Stimulated activated CD4-positive, alpha-beta T cell treated with anti-CD3 and anti-CD28 coated beads, Interleukin-4, amount 100 ng/mL, for 24 hours (primary cell): ENCODE results near the gene CACHD1.
A peak's percentile ranks its signal among the peaks of the same experiment; 100 is the strongest.
"Not testable (repeated sequence)": the region's sequence is repeated elsewhere in the genome, so short reads cannot be mapped to it uniquely, and the experiment has no call there.

Source experiments
- DNase-seq: peaks from one replicate; pipeline ENCODE4 v3.0.0-alpha.2; 2020

The CACHD1 gene

GRCh38 chr1:64675718-64676345 is 205.9 kb downstream of the CACHD1 start:
- DNase-seq: no peak

- no peak for DNase-seq
These were observed 206.5 kb downstream of the CACHD1 start for GRCh38 chr1:64676386-64676785.

DNA sequence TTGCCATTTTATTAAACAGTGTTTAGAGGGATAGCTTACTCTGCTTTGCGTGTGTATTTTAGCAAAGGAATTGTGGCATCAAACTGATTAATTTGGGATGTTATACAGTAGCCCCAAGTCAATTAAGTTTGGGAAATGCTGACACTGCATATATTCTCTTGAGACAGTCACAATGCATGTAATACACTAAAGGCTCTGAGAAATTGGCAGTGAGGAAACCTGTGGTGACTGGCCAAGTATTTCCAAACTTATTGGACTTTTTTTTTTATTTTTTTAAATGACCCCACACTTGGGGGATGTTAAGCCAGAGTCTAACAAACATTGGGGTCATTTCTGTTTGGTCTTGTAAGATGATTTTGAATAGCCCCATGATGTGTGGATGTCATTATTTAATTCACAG is 207.6 kb downstream of the CACHD1 start:
- DNase-seq: no peak

- DNase-seq: no peak
These were observed 208.4 kb downstream of the CACHD1 start for GRCh38 chr1:64678366-64678765.

DNA sequence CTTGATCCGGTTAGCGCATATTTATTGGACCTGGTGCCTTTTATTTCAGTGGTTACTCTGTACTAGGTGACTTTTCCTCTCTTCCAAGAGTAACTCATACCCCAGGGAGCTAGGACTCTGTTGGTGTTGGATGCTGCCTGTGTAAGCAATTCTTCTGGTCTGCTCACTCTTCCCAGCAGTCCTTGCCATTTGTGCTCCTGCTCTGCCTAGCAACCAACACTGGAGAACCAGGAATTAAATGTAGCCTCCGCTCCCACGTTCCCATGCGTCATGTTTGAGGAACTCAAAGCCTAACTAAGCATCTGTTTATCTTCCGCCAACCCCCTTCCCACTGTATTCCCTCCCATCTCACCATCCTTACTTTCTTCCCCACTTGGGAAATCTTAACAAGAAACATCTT is 209.2 kb downstream of the CACHD1 start:
- DNase-seq: no peak

DNA sequence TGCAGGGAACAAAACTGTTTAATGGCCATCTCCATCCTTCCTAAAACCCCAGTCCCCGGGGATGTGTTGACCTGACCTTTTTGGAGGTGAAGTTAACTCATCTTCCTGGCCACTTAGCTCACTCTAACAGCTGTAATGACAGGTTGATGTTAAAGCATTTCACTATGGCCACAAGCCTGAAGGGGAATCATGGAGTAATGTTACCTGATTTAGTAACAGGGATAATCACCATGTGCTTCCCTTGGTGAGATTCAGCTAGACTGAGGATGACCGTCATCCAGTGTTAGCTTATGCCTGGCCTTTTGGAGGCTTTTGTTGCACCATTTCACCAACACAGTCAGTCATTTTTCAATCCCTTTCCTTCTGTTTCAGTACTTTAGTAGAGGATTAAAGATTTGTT is 210.7 kb downstream of the CACHD1 start:
- no peak for DNase-seq

DNA sequence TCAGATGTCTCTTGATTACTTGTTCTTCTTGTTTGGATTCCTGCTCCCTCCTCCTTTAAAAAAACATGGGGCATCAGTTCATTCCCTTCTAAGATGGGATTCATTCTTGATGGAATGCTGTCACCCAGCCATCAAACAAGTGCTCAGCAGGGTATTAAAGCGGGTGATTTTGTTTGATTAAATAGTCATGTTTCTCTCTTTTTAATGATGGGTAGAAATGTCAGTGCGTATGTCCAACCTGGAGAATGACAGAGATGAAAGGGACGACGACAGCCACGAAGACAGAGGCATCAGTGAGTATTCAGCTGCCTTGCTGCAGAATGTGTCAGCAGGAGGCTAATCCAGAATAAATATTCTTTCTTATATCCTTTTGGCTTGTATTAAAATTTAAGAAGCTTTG is 211.1 kb downstream of the CACHD1 start:
- no peak for DNase-seq

DNA sequence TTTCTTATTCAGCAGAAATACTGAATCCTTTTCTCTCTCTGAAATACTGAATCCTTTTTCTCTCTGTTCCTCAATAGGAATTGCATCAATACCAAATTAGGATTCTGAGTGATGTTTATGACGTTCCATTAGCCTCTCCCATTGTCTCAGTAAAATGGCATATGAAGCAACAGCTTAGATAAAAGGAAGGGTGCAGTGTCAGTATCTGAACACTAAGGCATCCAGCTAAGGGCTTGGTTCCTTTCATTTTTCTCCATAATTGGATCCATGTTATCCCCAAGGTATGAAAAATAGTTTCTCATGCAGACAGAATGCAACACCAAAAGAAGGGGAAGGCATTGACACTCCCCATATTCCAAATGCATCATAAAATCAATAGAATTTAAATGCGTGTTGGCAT is 213.5 kb downstream of the CACHD1 start:
- no peak for DNase-seq

DNA sequence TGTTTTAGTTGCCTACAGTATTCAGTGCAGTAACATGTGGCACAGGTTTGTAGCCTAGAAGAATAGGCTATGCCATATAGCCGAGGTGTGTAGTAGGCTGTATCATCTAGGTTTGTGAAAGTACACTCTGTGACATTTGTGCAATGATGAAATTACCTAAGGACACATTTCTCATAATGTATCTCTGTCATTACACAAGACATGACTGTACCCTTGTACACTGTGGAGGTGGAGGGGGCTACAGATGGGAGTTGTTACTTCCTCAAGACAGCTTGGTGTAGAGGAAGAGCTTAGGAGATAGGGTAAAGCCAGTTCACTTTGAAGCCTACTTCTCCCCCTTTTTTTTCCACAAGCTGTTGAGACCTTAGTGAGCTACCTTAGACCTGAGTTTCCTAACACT is 215.3 kb downstream of the CACHD1 start:
- DNase-seq: no peak

DNA sequence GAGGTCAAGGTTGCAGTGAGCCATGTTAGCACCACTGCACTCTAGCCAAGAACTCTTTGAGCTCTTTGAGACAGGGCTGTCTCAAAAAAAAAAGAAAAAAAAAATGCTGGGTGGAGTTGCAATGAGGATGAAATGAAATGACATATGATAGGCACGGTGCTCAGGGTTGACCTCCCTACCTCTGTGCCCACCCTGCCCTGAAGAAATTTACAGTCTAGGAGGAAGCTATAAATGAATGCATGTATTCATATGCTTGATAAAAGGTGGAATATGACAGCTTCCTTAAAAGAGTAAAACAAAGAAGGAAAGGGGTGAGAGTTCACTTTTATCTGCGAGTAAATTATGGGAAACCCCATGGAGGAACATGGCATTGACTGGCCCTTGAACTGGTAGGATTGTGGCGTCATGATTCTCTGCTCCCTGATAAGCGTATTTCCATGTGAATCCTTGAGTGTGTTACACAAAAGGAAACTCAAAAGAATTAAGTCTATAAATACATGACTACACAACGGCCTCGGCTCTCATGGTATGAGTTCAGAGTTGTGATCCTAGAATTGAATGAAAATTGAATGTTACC is 215.9 kb downstream of the CACHD1 start:
- DNase-seq: no peak

DNA sequence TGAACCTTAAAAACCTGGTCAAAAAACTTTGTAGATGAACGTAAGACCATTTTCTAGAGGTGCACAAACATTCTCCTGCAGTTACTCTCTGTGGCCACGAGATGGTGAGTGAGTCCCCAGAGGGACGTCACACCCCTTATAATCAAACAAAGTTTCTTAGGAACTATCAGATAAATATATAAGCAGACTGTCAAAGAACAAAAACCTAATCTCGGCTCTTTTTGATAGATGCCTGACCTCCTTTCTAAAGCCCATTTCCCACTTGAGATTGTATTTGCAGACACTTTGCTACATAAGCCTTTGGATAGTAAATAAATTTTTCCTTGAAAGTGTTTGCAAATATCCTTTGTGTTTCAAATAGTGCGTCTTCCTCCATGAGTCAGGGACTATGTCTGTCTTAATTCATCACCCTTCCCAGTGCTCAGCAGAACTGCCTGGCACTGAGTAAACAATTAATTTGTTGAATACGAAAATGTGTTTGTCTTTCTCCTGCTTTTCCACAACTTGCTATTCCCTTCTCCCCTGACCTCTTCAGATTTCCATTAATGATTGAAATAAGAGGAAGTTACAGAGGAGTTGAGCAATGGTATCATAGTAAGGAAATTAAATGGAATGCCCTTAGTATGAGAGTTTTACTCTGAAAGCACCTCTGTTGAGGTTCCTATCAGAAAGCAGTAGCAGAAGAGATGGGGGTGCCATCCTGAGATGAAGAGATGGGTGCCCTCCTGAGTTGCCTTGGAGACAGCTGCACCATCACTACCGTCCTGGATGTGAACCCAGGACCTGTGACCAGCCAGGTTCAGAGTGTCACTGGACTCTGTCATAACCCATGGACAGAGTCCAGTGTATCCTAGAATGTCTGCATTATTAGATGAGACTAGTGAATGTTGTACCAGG is 217.1 kb downstream of the CACHD1 start:
- DNase-seq: peak; percentile 25

- no peak for DNase-seq
These were observed 217.9 kb downstream of the CACHD1 start for GRCh38 chr1:64687725-64688327.

DNA sequence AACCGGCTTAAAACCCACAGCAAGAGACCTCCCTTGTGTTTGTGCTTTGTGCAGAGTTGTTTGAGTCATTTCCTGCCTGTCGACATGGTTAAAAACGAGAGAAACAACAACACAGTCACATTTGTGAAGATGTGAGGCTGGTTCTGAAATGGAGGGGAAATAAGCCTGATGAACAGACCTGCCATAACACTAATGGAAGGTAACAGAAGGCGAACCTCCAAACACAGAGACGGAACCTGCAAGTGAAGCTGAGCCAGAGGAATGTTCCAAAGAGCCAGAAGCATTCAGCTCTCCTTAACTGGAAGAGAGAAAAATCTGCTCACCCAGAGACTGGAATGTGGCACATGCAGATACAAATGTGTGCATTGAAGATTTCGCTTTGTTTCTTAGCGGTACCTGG is 221.7 kb downstream of the CACHD1 start:
- DNase-seq: no peak

GRCh38 chr1:64692911-64693310 is 223.0 kb downstream of the CACHD1 start:
- no peak for DNase-seq

DNA sequence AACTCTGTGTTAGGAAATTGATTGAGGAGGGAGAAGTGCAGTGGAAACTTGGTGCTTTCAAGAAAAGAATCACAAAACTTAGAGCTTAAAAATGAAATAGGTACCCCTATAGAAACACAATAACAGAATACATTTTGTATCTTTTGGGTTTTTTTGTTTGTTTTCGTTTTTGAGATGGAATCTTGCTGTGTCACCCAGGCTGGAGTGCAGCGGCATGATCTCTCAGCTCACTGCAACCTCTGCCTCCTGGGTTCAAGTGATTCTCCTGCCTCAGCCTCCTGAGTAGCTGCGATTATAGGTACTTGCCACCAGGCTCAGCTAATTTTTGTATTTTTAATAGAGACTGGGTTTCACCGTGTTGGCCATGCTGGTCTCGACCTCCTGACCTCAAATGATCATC is 223.5 kb downstream of the CACHD1 start:
- DNase-seq: no peak

DNA sequence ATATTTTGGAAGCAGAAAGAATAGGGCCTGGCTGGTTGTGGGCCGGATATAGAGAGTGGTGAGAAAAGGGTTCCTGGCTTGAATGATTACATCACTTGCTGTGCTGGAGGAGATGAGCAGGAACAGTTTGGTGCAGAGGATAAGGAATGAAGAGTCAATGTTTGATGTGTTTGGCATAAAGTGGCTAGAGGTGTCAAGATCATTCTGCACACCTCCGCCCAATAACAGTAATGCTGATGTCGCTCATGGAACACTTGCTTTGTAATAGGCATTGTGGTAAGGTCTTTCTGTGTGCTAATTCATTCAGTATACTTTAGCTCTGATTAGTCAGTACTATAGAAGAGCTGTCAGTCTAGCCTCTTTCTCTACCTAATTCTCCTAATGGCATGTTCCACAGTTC is 226.9 kb downstream of the CACHD1 start:
- DNase-seq: no peak

- DNase-seq: no peak
These were observed 229.4 kb downstream of the CACHD1 start for GRCh38 chr1:64699327-64699726.

DNA sequence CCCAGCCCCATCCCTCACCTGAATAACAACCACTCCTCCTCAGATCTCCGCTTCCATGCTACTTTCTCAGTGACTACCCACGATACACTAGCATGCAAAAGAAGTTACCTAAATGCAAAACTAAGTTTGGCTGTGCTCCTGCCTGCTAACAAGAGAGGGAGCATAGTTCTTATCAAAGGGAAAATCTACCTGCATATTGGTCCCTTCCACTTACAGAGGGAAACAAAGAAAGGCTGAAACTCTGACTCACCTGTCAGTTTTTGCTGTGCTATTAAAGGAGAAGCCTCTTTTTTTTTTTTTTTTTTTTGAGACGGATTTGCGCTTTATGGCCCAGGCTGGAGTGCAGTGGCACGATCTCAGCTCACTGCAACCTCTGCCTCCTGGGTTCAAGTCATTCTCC is 231.1 kb downstream of the CACHD1 start:
- DNase-seq: no peak

GRCh38 chr1:64701886-64702285 is 232.0 kb downstream of the CACHD1 start:
- DNase-seq: no peak

- DNase-seq: not testable (repeated sequence)
These were observed 232.7 kb downstream of the CACHD1 start for GRCh38 chr1:64702670-64703069.

- no peak for DNase-seq
These were observed 233.7 kb downstream of the CACHD1 start for GRCh38 chr1:64703600-64703999.

DNA sequence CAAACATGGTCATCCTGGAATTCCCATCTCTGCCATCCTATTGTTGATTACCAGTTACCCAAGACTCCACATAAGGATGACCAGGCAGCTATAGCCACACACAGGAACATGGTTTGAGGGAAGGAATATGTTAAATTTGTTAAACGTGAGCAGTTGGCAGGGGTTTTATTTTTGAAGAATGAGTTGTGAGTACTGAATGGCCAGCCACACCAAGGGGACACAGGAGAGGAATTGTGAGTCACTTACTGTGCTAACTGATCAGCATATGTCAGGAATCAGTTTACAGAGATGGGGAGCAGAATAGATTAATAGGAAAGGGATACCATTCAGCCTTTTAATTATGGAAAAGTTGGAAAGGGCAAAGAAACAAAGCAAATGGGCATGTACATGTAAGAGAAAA is 235.7 kb downstream of the CACHD1 start:
- DNase-seq: no peak

DNA sequence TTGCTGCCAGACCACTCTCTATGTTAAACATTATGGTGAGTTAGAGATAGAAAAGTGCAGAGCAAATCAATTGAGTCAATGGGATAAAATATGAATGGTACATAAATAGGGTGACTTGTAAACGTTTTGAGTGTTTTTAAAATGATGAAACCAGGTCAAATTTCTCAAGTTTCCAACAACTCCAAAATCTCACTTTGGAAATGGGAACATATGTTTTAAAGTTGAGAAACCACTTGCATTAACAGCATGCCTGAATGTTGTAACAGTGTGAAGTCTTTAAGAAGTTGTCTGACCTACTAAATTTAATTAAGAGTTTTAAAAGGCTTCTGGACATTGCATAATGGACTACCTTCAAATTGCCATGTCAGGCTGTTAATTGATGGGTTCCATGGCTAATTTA is 241.3 kb downstream of the CACHD1 start:
- no peak for DNase-seq

DNA sequence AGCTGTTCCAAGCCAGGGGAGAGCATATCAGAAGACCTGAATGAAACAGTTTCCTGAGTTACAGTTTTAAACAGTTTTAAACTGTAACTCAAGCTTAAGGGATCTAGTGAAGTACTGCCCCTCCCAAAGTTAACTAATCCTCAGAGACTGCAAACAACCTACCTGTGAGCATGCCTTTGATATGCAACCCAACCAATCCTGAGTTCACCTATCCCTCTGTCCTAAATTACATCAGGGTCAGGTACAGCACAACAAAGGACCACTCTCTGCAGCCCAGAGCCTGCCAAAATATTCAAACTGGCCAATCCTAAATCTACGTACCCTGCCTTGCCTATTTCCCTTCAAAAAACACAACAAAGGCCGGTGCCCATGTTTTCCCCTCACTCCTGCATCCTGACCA is 242.1 kb downstream of the CACHD1 start:
- DNase-seq: no peak
